PC-3 (cell line): ENCODE measurements around the gene ANKHD1. TPM values are rescaled to one million over a fixed set of nuclear protein-coding genes. Genes with fewer than 3 reads are reported as not detected.
A peak's percentile ranks its signal among the peaks of the same experiment; 100 is the strongest.

ENCODE experiments used
- ATAC-seq: fragments of 200-7000 bp; cut with Tn5 transposase; 2 replicates; pipeline ENCODE4 v1.9.1; 2020; ENCODE audit warnings: mild to moderate bottlenecking, moderate library complexity
- BruUV-seq: library from RNA; stranded (reverse); fragments of 400-500 nt; replicated peaks from 2 replicates; lab custom pipeline; 2021; lab: Mats Ljungman, UMichigan
- CTCF ChIA-PET: fragments of 300-600 bp; sonication (Branson Sonifier 250); formaldehyde crosslinking; loops from one replicate; lab custom pipeline; 2022; ENCODE audit warnings: antibody characterized with exemption; lab: Charles Lee
- POLR2A ChIA-PET: fragments of 300-600 bp; sonication (Branson Sonifier 250); formaldehyde crosslinking; loops from one replicate; lab custom pipeline; 2022; ENCODE audit warnings: antibody characterized with exemption; ENCODE audit not compliant: unreplicated experiment; lab: Charles Lee
- DNase-seq: peaks from one replicate; pipeline ENCODE4 v3.0.0-alpha.2; 2015
- H2AFZ ChIP-seq: fragments of 300-600 bp; sonication (generic); 2 replicates; pipeline ENCODE4 v1.6.0; 2016; ENCODE audit warnings: antibody characterized with exemption, low read length
- H3F3A ChIP-seq: fragments of 300-600 bp; sonication (generic); one replicate; pipeline ENCODE4 v1.6.0; 2017; ENCODE audit warnings: antibody characterized with exemption, low read length, control low read depth, mild to moderate bottlenecking; ENCODE audit not compliant: unreplicated experiment
- H3K27ac ChIP-seq: fragments of 300-600 bp; sonication (generic); 2 replicates; pipeline ENCODE4 v1.5.1; 2016; ENCODE audit warnings: mild to moderate bottlenecking, low read length
- H3K27me3 ChIP-seq: fragments of 300-600 bp; sonication (generic); 2 replicates; pipeline ENCODE4 v1.6.1; 2016; ENCODE audit warnings: low read length, mixed read lengths
- H3K36me3 ChIP-seq: fragments of 300-600 bp; sonication (generic); 2 replicates; pipeline ENCODE4 v1.6.1; 2016; ENCODE audit warnings: low read depth, mixed run types, low read length, mixed read lengths
- H3K4me1 ChIP-seq: fragments of 300-600 bp; sonication (generic); 2 replicates; pipeline ENCODE4 v1.5.1; 2016; ENCODE audit warnings: low read length; ENCODE audit not compliant: insufficient read depth
- H3K4me2 ChIP-seq: fragments of 300-600 bp; sonication (generic); 2 replicates; pipeline ENCODE4 v1.6.0; 2016; ENCODE audit warnings: low read length
- H3K4me3 ChIP-seq: fragments of 300-600 bp; sonication (generic); 2 replicates; pipeline ENCODE4 v1.5.1; 2016; ENCODE audit warnings: mild to moderate bottlenecking, low read length, mixed read lengths
- H3K79me2 ChIP-seq: fragments of 300-600 bp; sonication (generic); 2 replicates; pipeline ENCODE4 v1.6.1; 2017; ENCODE audit warnings: low read length, mixed read lengths
- H3K9ac ChIP-seq: fragments of 300-600 bp; sonication (generic); 2 replicates; pipeline ENCODE4 v1.6.0; 2016; ENCODE audit warnings: mild to moderate bottlenecking, low read length
- H3K9me2 ChIP-seq: fragments of 300-600 bp; sonication (generic); replicated peaks from 2 replicates; pipeline ENCODE4 v1.6.1; 2016; ENCODE audit warnings: mixed run types, low read length, mixed read lengths
- H3K9me3 ChIP-seq: fragments of 300-600 bp; sonication (generic); 2 replicates; pipeline ENCODE4 v1.6.1; 2016; ENCODE audit warnings: low read length, mixed read lengths
- H4K20me1 ChIP-seq: fragments of 300-600 bp; sonication (generic); 2 replicates; pipeline ENCODE4 v1.6.1; 2016; ENCODE audit warnings: low read length, mixed read lengths
- CTCF ChIP-seq: fragments of 300-600 bp; sonication (generic); conservative IDR thresholded peaks from 2 replicates; pipeline ENCODE4 v1.5.1; 2017; ENCODE audit warnings: antibody characterized with exemption, low read depth, mild to moderate bottlenecking, low read length
- EZH2 ChIP-seq: fragments of 300-600 bp; sonication (generic); IDR thresholded peaks from one replicate; pipeline ENCODE4 v1.6.1; 2017; ENCODE audit warnings: antibody characterized with exemption, mild to moderate bottlenecking, low read length; ENCODE audit not compliant: unreplicated experiment
- EZH2phosphoT487 ChIP-seq: fragments of 300-600 bp; sonication (generic); IDR thresholded peaks from 2 replicates; pipeline ENCODE4 v1.6.1; 2018; ENCODE audit warnings: mild to moderate bottlenecking, antibody characterized with exemption, low read length, borderline replicate concordance
- intact Hi-C: fragments of 100-400 bp; cut with micrococcal nuclease; formaldehyde crosslinking; loops from 2 replicates; pipeline ENCODE4 v1.9.0; 2023
- total RNA-seq: library from RNA; depleted of rRNA; stranded (reverse); fragments of >200 nt; gene quantifications from 2 replicates; pipeline ENCODE4 v1.2.3, GENCODE V29; 2014

ANKHD1 gene
- total RNA-seq, 1 experiment from 2014 or later, result 64.6 TPM

DNA sequence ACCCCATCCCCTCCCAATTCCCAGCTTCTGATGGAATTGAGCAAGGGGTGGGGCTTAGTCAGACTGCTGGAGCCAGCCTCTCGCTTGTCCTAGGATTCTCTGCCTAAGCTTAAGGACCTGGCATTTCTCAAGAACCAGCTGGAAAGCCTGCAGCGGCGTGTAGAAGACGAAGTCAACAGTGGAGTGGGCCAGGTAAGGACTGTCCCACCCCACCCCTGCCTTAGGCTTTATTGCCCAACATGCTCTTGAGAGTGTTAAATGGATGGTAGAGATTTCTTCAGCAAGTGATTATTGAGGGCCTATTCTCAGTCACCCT, 164.1 kb downstream of the ANKHD1 start:
- Histone ChIP-seq H3K27me3 (no peaks in the 10 kb centered on the region), H3K4me3 (peak overlapping the region; percentile 82), H3K27ac (no peak overlapping the region), H3F3A (no peaks in the 10 kb centered on the region), H3K79me2 (peaks cover 36% of the 10 kb centered on the region), H3K4me2 (peak overlapping the region; percentile 94), H4K20me1 (no peaks in the 10 kb centered on the region), H3K36me3 (peaks cover 13% of the 10 kb centered on the region; the same call in 1 of the 2 replicates), H3K9ac (peak overlapping the region; percentile 92; the same call in 1 of the 2 replicates), H3K9me2 (no peaks in the 10 kb centered on the region), H3K4me1 (peaks cover 21% of the 10 kb centered on the region), H2AFZ (no peak overlapping the region), H3K9me3 (no peaks in the 10 kb centered on the region)
- ATAC-seq (no peak), DNase-seq (no peak)
- ChIA-PET POLR2A (interaction anchor here (0.5 kb wide), 1 partner anchor 16 kb away, joined by 4 read pairs; no protein-coding TSS in a partner anchor), CTCF (interaction anchor here (1.0 kb wide), 1 partner anchor 220 kb away, joined by 3 read pairs; the partner anchor contains the start of gene HBEGF)
- no peak for TF ChIP-seq EZH2
- no TSS peak for BruUV-seq
- intact Hi-C loops, result loop anchor here (2.0 kb wide), 1 partner anchor 73 kb away; the partner anchor contains the start of gene TMCO6

- CTCF ChIA-PET, result no interaction called here
- no peak overlapping the region for H3K4me2 ChIP-seq
- DNase-seq, result no peak
These were observed 165.0 kb downstream of the ANKHD1 start for GRCh38 chr5:140566665-140567064.

GRCh38 chr5:140567136-140567818, 165.6 kb downstream of the ANKHD1 start:
- no TSS peak for BruUV-seq
- Histone ChIP-seq H3F3A (no peaks in the 10 kb centered on the region), H3K27ac (no peak overlapping the region), H3K9me2 (no peaks in the 10 kb centered on the region), H3K79me2 (peaks cover 36% of the 10 kb centered on the region), H3K4me3 (no peak overlapping the region), H3K4me2 (no peak overlapping the region), H4K20me1 (no peaks in the 10 kb centered on the region), H3K9ac (no peak overlapping the region), H3K4me1 (peaks cover 21% of the 10 kb centered on the region), H3K27me3 (no peaks in the 10 kb centered on the region), H3K9me3 (no peaks in the 10 kb centered on the region), H3K36me3 (peaks cover 13% of the 10 kb centered on the region; the same call in 1 of the 2 replicates), H2AFZ (no peak overlapping the region)
- no peak for DNase-seq
- ATAC-seq, result no peak
- ChIA-PET POLR2A (no interaction called here), CTCF (no interaction called here)
- intact Hi-C loops, result no loop called here
- no peak for TF ChIP-seq EZH2phosphoT487

More at GRCh38 chr5:140566665-140567064, 165.0 kb downstream of the ANKHD1 start:
- peaks cover 21% of the 10 kb centered on the region for H3K4me1 ChIP-seq
- H3K79me2 ChIP-seq, result peaks cover 36% of the 10 kb centered on the region
- no TSS peak for BruUV-seq
- H3K27ac ChIP-seq, result no peak overlapping the region
- H4K20me1 ChIP-seq, result no peaks in the 10 kb centered on the region
- H3K9me3 ChIP-seq, result no peaks in the 10 kb centered on the region
- POLR2A ChIA-PET, result no interaction called here
- H3K9ac ChIP-seq, result no peak overlapping the region
- H3K4me3 ChIP-seq, result no peak overlapping the region
- no peak for ATAC-seq
- H3K9me2 ChIP-seq, result no peaks in the 10 kb centered on the region
- no peaks in the 10 kb centered on the region for H3F3A ChIP-seq
- intact Hi-C loops, result no loop called here
- peaks cover 13% of the 10 kb centered on the region; the same call in 1 of the 2 replicates for H3K36me3 ChIP-seq
- H3K27me3 ChIP-seq, result no peaks in the 10 kb centered on the region
- no peak for TF ChIP-seq EZH2phosphoT487
- TF ChIP-seq CTCF, result no peak
- TF ChIP-seq EZH2, result no peak
- H2AFZ ChIP-seq, result no peak overlapping the region
